ENCODE data around the gene GNAO1. TPM values are rescaled to one million over a fixed set of nuclear protein-coding genes. Genes with fewer than 3 reads are reported as not detected.

The GNAO1 gene
- total RNA-seq, result under 0.01 and 0.19 TPM in 2 replicates

GRCh38 chr16:56191156-56191815, at the start of gene GNAO1:
TSS of gene GNAO1 (plus strand) at chr16:56191489. CDS start at chr16:56192236, 747 bp downstream.

Other genes with a start within 250 kb of the GNAO1 start
- 291 and 426 TPM in 2 replicates for gene AMFR, start 234.1 kb downstream of the GNAO1 start, total RNA-seq